Measurements from ENCODE around the gene LRCH2. TPM values are rescaled to one million over a fixed set of nuclear protein-coding genes. Genes with fewer than 3 reads are reported as not detected.

The LRCH2 gene
- total RNA-seq, 2 donors from 2014 or later: 5.4 to 9.9 TPM

GRCh38 chrX:115089419-115089818 lies 144.5 kb downstream of the LRCH2 start:
- H3K9me3 ChIP-seq: no peaks in the 10 kb centered on the region
- H3K36me3 ChIP-seq: no peaks in the 10 kb centered on the region
- H3K4me3 ChIP-seq: no peak overlapping the region
- H3K27ac ChIP-seq: no peak overlapping the region
- no peaks in the 10 kb centered on the region for H3K27me3 ChIP-seq (replicated peaks; ENCODE audit: insufficient read depth)
- no peak for ATAC-seq (ENCODE audit: insufficient number of reproducible peaks, low FRiP score, low read depth)
- no peaks in the 10 kb centered on the region for H3K4me1 ChIP-seq (ENCODE audit: control insufficient read depth in 1 of 2, low read depth in 2 of 2)
- TF ChIP-seq CTCF (IDR thresholded peaks at IDR 0.05): no peak
- no peak for DNase-seq (ENCODE audit: low spot score)

GRCh38 chrX:115068896-115069295 lies 165.0 kb downstream of the LRCH2 start:
- ATAC-seq (ENCODE audit: insufficient number of reproducible peaks, low FRiP score, low read depth) (no peak), DNase-seq (ENCODE audit: low spot score) (no peak)
- Histone ChIP-seq H3K4me1 (ENCODE audit: control insufficient read depth in 1 of 2, low read depth in 2 of 2) (peaks cover 0 to 9% of the 10 kb centered on the region in 2 donors), H3K27me3 (replicated peaks; ENCODE audit: insufficient read depth) (no peaks in the 10 kb centered on the region), H3K27ac (no peak overlapping the region), H3K4me3 (no peak overlapping the region), H3K9me3 (no peaks in the 10 kb centered on the region), H3K36me3 (no peaks in the 10 kb centered on the region)
- no peak for TF ChIP-seq CTCF (IDR thresholded peaks at IDR 0.05)

- no peak for TF ChIP-seq CTCF (IDR thresholded peaks at IDR 0.05)
- H3K27ac ChIP-seq: peak overlapping the region; percentile 36 to 49
- no peaks in the 10 kb centered on the region for H3K9me3 ChIP-seq
- ATAC-seq (ENCODE audit: insufficient number of reproducible peaks, low FRiP score, low read depth): no peak
- no peak for DNase-seq (ENCODE audit: low spot score)
- no peak overlapping the region for H3K4me3 ChIP-seq
- H3K36me3 ChIP-seq: no peaks in the 10 kb centered on the region
- H3K4me1 ChIP-seq (ENCODE audit: control insufficient read depth in 1 of 2, low read depth in 2 of 2): peaks cover 0 to 9% of the 10 kb centered on the region in 2 donors
- H3K27me3 ChIP-seq (replicated peaks; ENCODE audit: insufficient read depth): no peaks in the 10 kb centered on the region
These were observed 166.1 kb downstream of the LRCH2 start for GRCh38 chrX:115067812-115068211.

- Histone ChIP-seq H3K4me3 (no peak overlapping the region), H3K27me3 (replicated peaks; ENCODE audit: insufficient read depth) (no peaks in the 10 kb centered on the region), H3K4me1 (ENCODE audit: control insufficient read depth in 1 of 2, low read depth in 2 of 2) (peaks cover 0 to 9% of the 10 kb centered on the region in 2 donors), H3K9me3 (no peaks in the 10 kb centered on the region), H3K27ac (no peak overlapping the region), H3K36me3 (no peaks in the 10 kb centered on the region)
- no peak for DNase-seq (ENCODE audit: low spot score)
- no peak for TF ChIP-seq CTCF (IDR thresholded peaks at IDR 0.05)
- ATAC-seq (ENCODE audit: insufficient number of reproducible peaks, low FRiP score, low read depth): no peak
These were observed 168.6 kb downstream of the LRCH2 start for GRCh38 chrX:115065304-115065703.

Other genes with a start within 250 kb of the LRCH2 start
- 10 to 100 TPM; 19.2 to 42.2 TPM for gene IL13RA2, start 216.5 kb downstream of the LRCH2 start, total RNA-seq
- gene RBMXL3, start 44.7 kb downstream of the LRCH2 start, total RNA-seq: not detected
- not detected for gene LUZP4, start 55.6 kb upstream of the LRCH2 start, total RNA-seq

Data from thoracic aorta (tissue), 2 donors.